Limb (tissue), 2 donors: ENCODE data around the gene BBS2.

Experiments
- DNase-seq, 2 donors: peaks; one replicate each; pipeline ENCODE4 v3.0.0-alpha.2; 2016; ENCODE audit errors: extremely low spot score in 2 of 2

The BBS2 gene

GRCh38 chr16:56477096-56477878 lies 42.5 kb downstream of the BBS2 start:
- DNase-seq, result no peak

GRCh38 chr16:56475201-56475600 lies 44.6 kb downstream of the BBS2 start:
- no peak for DNase-seq

GRCh38 chr16:56470666-56471065 lies 49.2 kb downstream of the BBS2 start:
- DNase-seq, result no peak

- no peak for DNase-seq
Measured at GRCh38 chr16:56470232-56470631, 49.6 kb downstream of the BBS2 start.

GRCh38 chr16:56469748-56470147 lies 50.1 kb downstream of the BBS2 start:
- no peak for DNase-seq

- DNase-seq, result no peak
Measured at GRCh38 chr16:56468800-56469199, 51.0 kb downstream of the BBS2 start.

GRCh38 chr16:56466344-56466743 lies 53.5 kb downstream of the BBS2 start:
- no peak for DNase-seq

- no peak for DNase-seq
Measured at GRCh38 chr16:56463153-56463552, 56.7 kb downstream of the BBS2 start.

- DNase-seq, result no peak
Measured at GRCh38 chr16:56462064-56462796, 57.6 kb downstream of the BBS2 start.

GRCh38 chr16:56460101-56460500 lies 59.7 kb downstream of the BBS2 start:
- DNase-seq, result no peak

GRCh38 chr16:56457927-56458470 lies 61.8 kb downstream of the BBS2 start:
- DNase-seq, result no peak

GRCh38 chr16:56451753-56452689 lies 67.8 kb downstream of the BBS2 start:
- peak in 1 of 2 donors; percentile 36 for DNase-seq

- peak; percentile 91 to 99 for DNase-seq
Measured at GRCh38 chr16:56450986-56451752, 68.7 kb downstream of the BBS2 start, which contains the start of the genes NUDT21 and OGFOD1. Gene NUDT21 (minus strand): TSS chr16:56451332. CDS start chr16:56451202, 130 bp downstream. Gene OGFOD1 (plus strand): TSS chr16:56451554. CDS start chr16:56451613, 59 bp downstream.

GRCh38 chr16:56450275-56450985 lies 69.4 kb downstream of the BBS2 start:
- no peak for DNase-seq

GRCh38 chr16:56448005-56448404 lies 71.8 kb downstream of the BBS2 start:
- no peak for DNase-seq

- DNase-seq, result no peak
Measured at GRCh38 chr16:56447286-56447685, 72.5 kb downstream of the BBS2 start.

GRCh38 chr16:56438038-56438437 lies 81.8 kb downstream of the BBS2 start:
- DNase-seq, result no peak

- DNase-seq, result no peak
Measured at GRCh38 chr16:56436258-56436657, 83.6 kb downstream of the BBS2 start.
